ENCODE data around the gene CPEB1. TPM values are rescaled to one million over a fixed set of nuclear protein-coding genes. Genes with fewer than 3 reads are reported as not detected.
A peak's percentile ranks its signal among the peaks of the same experiment; 100 is the strongest.

CPEB1 gene
- total and polyA plus RNA-seq, 2 of the 13 experiments (the other 11 are each of a cell fraction or from before 2014, with no cell fraction given), result 0.03 to 0.07 TPM

DNA sequence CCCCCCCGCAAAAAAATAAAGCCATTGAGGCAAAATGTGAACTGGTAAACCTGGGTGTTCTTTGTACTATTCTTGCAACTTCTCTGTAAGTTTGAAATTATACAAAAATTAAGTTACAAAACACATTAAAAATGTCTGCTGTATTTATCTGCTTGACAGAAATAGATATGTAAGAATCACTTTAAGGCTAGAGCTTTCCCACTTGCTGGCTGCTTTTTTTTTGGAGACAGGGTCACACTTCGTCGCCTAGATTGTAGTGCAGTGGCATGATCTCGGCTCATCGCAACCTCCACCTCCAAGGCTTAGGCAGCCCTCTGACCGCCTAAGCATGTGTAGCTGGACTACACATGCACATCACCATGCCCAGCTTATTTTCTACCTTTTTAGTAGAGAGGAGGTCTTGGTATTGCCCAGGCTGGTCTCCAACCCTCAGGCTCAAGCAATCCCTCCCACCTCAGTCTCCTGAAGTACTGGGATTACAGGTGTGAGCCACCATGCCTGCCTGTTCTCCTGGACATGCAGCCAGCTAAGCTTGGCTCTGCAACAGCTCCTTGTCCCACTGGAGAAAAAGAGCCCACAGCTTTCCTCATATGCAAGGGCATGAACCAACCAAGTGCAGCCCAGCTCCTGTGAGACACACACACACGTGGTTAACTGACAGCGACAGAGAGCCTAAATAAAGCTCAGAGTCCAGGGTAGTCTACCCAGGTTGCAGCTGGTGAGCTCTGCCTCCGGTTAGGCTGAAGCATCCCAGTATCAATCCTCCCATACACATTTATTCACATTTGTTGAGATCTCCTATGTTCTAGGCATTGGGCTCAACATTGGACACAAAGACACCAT, 111.4 kb downstream of the CPEB1 start (continued):
- TF ChIP-seq PRDM15 (CRISPR knock-in tag; IDR thresholded peaks at IDR 0.05) (no peak), ZNF569 (CRISPR knock-in tag; IDR thresholded peaks at IDR 0.05; ENCODE audit: borderline replicate concordance) (no peak), ZNF343 (CRISPR knock-in tag; IDR thresholded peaks at IDR 0.05) (no peak), TAF1 (CRISPR knock-in tag; IDR thresholded peaks at IDR 0.05) (no peak), ARID5B (CRISPR knock-in tag; IDR thresholded peaks at IDR 0.05) (no peak), RCOR2 (CRISPR knock-in tag; IDR thresholded peaks at IDR 0.05) (no peak), ZNF703 (CRISPR knock-in tag; IDR thresholded peaks at IDR 0.05; ENCODE audit: borderline replicate concordance) (no peak), ZBTB7A (CRISPR knock-in tag; IDR thresholded peaks at IDR 0.05) (no peak), MXD4 (CRISPR knock-in tag; IDR thresholded peaks at IDR 0.05) (peak; percentile 91; the same call in 1 of the 2 replicates), REXO4 (CRISPR knock-in tag; IDR thresholded peaks at IDR 0.05; ENCODE audit: borderline replicate concordance) (0 out of 2 replicates have a peak, but pooled peaks have one; percentile 21), ZNF256 (CRISPR knock-in tag; conservative IDR thresholded peaks at IDR 0.05) (no peak), ZNF225 (CRISPR knock-in tag; IDR thresholded peaks at IDR 0.05) (no peak), ZNF296 (CRISPR knock-in tag; conservative IDR thresholded peaks at IDR 0.05) (no peak), HINFP (CRISPR knock-in tag; IDR thresholded peaks at IDR 0.05; ENCODE audit: low read depth) (no peak), MEF2D (CRISPR knock-in tag; IDR thresholded peaks at IDR 0.05) (no peak), ZNF124 (CRISPR knock-in tag; IDR thresholded peaks at IDR 0.05) (no peak), FOXJ3 (CRISPR knock-in tag; IDR thresholded peaks at IDR 0.05; ENCODE audit: borderline replicate concordance) (no peak), TIGD3 (CRISPR knock-in tag; IDR thresholded peaks at IDR 0.05; ENCODE audit: borderline replicate concordance) (no peak), KDM3A (CRISPR knock-in tag; IDR thresholded peaks at IDR 0.05; ENCODE audit: low read depth) (no peak)

Measured in HepG2 (cell line).